NCI-H774 (cell line): Measurements from ENCODE around the gene CAMLG.

Experiments used
- DNase-seq: peaks from one replicate; lab custom pipeline; 2025; lab: John Stamatoyannopoulos, UW

Gene CAMLG

DNA sequence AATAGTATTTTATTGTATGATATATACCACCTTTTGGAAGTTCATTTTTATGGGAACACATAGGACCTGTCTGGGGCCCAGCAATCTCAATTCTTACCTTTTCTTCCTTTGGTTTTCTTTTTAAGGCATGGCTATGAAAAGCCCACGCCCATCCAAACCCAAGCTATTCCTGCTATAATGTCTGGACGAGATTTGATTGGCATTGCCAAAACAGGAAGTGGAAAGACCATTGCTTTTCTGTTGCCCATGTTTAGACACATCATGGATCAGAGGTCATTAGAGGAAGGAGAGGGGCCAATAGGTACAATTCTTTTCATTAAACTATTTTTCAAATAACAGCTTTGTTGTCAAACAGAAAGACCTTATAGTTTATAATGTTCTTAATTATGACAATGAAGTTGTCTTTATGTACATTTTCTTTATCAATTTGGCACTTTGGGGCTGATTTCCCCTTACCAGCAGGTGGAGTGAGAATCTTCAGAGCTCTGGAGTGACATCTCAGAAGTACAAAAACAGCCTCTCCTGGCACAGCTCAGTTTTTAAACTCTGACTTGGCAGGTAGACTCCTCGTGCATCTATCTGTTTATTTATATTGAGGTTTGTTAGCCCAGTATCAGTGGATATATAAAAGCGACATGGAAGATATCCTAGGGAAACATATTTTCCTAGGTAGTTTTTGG lies 46.0 kb downstream of the CAMLG start:
- no peak for DNase-seq

GRCh38 chr5:134784946-134785620 lies 46.7 kb downstream of the CAMLG start:
- DNase-seq: no peak

GRCh38 chr5:134787692-134788091 lies 49.3 kb downstream of the CAMLG start:
- DNase-seq: no peak

GRCh38 chr5:134791580-134791979 lies 53.2 kb downstream of the CAMLG start:
- no peak for DNase-seq

GRCh38 chr5:134792286-134792685 lies 53.9 kb downstream of the CAMLG start:
- DNase-seq: no peak

DNA sequence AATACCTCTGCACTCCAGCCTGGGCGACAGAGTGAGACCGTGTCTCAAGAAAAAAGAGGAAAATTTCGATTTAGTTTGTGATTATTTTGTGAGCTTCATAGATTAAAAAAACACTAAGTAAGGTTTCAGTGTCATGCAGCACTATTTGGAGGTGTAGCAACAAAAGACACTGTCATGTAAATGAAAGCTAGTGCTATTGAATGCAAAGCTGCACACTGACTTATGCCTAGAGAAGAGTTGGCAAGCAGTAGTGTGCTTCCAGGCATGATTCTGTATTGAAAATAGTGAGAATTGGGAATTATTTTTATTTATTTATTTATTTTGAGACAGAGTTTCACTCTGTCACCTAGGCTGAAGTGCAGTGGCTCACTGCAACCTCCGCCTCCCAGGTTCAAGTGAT lies 54.8 kb downstream of the CAMLG start:
- no peak for DNase-seq

DNA sequence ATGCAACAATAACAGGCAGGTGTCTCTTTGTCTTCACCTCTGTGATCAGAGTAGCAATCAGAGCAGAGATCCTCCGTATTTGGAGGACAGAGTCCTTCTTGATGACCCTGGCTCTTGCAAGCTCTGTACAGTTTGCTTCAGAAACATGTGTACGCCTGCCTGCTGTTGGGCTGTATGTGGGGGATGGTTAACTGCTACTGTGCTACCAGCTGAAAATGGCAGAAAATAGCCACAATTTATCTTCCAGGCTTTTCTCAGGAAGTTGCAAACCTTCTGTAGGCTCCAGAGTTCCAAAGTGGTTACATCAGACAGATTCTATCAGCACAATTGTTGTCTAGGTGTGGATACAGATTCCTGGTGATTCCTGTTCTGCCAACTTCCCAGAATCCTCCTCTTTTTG lies 55.7 kb downstream of the CAMLG start:
- no peak for DNase-seq

DNA sequence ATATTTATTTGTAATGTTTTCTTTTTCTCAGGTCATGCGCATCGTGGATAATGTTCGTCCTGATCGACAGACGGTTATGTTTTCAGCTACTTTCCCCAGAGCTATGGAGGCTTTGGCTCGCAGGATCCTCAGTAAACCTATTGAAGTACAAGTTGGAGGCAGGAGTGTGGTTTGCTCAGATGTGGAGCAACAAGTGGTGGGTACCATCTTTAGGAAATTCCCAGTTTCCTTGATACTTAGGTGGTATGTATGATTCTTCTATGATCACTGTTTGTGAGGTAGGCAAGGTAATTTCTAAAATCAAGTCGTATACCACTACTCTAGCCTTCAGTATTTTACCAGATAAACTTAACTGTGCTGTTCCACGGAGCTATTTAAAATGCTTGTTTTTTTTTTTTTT lies 56.5 kb downstream of the CAMLG start:
- DNase-seq: no peak

DNA sequence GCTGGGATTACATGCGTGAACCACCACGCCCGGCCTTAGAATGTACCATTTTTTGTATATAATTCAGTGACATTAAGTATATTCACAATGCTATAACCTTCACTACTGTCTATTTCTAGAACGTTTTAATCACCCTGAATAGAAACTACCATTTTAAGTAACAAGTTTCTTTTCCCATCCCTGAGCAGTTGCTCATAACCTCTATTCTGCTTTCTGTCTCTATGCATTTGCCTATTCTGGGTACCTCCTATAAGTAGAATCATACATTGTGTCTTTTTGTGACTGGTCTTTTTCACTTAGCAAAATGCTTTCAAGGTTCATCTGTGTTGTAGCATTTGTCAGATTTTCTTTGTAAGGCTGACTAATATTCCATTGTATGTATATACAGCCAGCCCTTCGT lies 60.1 kb downstream of the CAMLG start:
- DNase-seq: no peak
